Common myeloid progenitor, CD34-positive (primary cell): Measurements from ENCODE around the gene GDPD5.

Experiments used
- CTCF ChIA-PET: fragments of 350-600 bp; sonication (Branson Sonifier 250); formaldehyde crosslinking; loops from one replicate; lab custom pipeline; 2021; ENCODE audit warnings: antibody characterized with exemption; lab: Charles Lee
- POLR2A ChIA-PET: fragments of 350-600 bp; sonication (Branson Sonifier 250); formaldehyde crosslinking; loops from one replicate; lab custom pipeline; 2021; ENCODE audit warnings: antibody characterized with exemption; lab: Charles Lee
- DNase-seq, 3 donors: peaks; one replicate each; pipeline versions ENCODE4 v3.0.0 to v3.0.0-alpha.2; 2013
- H3K27ac ChIP-seq, 2 experiments: 1 replicate in 1 of 2; 2 replicates in 1 of 2; pipeline ENCODE4 v1.7.0; 2013; ENCODE audit warnings: inconsistent platforms in 2 of 2, low read length in 2 of 2, mild to moderate bottlenecking in 2 of 2, low read depth in 1 of 2, moderate library complexity in 1 of 2; ENCODE audit not compliant: severe bottlenecking in 2 of 2, insufficient read depth in 1 of 2, poor library complexity in 1 of 2
- H3K27me3 ChIP-seq, 5 experiments: replicated peaks in 2 of 5; 1 replicate in 3 of 5; 2 replicates in 2 of 5; pipeline versions ENCODE4 v1.6.1 to v1.7.0; 2013; ENCODE audit warnings: low read length in 4 of 5, mild to moderate bottlenecking in 2 of 5, moderate library complexity in 2 of 5, inconsistent platforms in 1 of 5; ENCODE audit not compliant: insufficient read depth in 5 of 5, control insufficient read depth in 4 of 5
- H3K36me3 ChIP-seq, 4 experiments: 1 replicate in 2 of 4; 2 replicates in 2 of 4; pipeline versions ENCODE4 v1.6.1 to v1.7.0; 2013; ENCODE audit warnings: low read length in 3 of 4, control low read depth in 1 of 4, mild to moderate bottlenecking in 1 of 4; ENCODE audit not compliant: control insufficient read depth in 4 of 4, insufficient read depth in 4 of 4
- H3K4me1 ChIP-seq, 4 experiments: 1 replicate in 3 of 4; 2 replicates in 1 of 4; pipeline versions ENCODE4 v1.6.1 to v1.7.1; 2013; ENCODE audit warnings: low read length in 3 of 4, mild to moderate bottlenecking in 3 of 4, control low read depth in 1 of 4, inconsistent platforms in 1 of 4, moderate library complexity in 1 of 4; ENCODE audit not compliant: control insufficient read depth in 4 of 4, insufficient read depth in 4 of 4; ENCODE audit errors: control extremely low read depth in 1 of 4
- H3K4me3 ChIP-seq, 7 experiments: 1 replicate in 4 of 7; 2 replicates in 3 of 7; pipeline versions ENCODE4 v1.5.1 to v1.7.0; 2013; ENCODE audit warnings: mild to moderate bottlenecking in 7 of 7, low read length in 6 of 7, moderate library complexity in 6 of 7, inconsistent platforms in 2 of 7, low read depth in 2 of 7, control low read depth in 1 of 7; ENCODE audit not compliant: insufficient read depth in 4 of 7, control insufficient read depth in 1 of 7; ENCODE audit errors: extremely low read depth in 1 of 7
- H3K9me3 ChIP-seq, 5 experiments: 1 replicate in 4 of 5; 2 replicates in 1 of 5; pipeline versions ENCODE4 v1.6.1 to v1.7.1; 2013; ENCODE audit warnings: low read length in 4 of 5, mild to moderate bottlenecking in 2 of 5, inconsistent platforms in 1 of 5, low read depth in 1 of 5, moderate library complexity in 1 of 5; ENCODE audit not compliant: control insufficient read depth in 4 of 5, insufficient read depth in 2 of 5; ENCODE audit errors: control extremely low read depth in 1 of 5
- WGBS: methylation state at CpG from one replicate; pipeline ENCODE4 v1.1.5; 2013; ENCODE audit not compliant: insufficient coverage; 5-methylcytosine and 5-hydroxymethylcytosine counted together

GDPD5 gene

DNA sequence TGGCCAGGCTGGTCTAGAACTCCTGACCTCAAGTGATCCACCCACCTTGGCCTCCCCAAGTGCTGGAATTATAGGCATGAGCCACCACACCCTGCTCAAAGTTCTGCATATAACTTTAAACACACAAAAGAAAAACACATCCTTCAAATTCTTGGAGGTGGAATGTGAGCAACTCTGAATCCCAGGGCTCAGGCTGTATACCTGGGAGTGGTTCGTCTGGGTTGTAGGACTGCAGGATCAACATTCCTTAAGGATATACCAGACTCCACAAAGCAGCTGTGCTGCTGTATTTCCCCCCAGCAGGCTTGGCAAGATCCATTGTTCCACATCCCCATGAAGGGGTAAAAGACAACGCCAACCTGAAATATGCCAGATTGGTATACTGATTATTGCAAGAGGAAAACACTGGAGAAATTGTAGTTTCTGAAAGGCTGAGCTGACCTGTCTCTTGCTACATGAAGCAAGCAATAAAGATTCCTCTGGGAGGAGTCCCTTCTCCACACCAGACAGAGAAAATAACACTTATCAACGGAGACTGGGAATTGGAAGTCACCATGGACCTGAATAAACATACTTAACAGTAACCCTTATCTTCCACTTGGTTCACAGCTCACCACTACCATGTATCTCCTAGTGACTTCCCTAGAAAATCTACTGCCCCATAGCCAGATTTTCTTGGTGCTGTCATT is 138.7 kb downstream of the GDPD5 start:
- Histone ChIP-seq H3K27me3 (no peaks in the 10 kb centered on the region), H3K36me3 (no peaks in the 10 kb centered on the region), H3K4me3 (no peak overlapping the region), H3K9me3 (no peaks in the 10 kb centered on the region), H3K27ac (no peak overlapping the region), H3K4me1 (peaks cover 5 to 29% (median 27%) of the 10 kb centered on the region in 4 experiments)
- WGBS, result 100% methylated on average over 2 of the region's 3 CpGs
- ChIA-PET POLR2A (no interaction called here), CTCF (interaction anchor here (1.1 to 20.1 kb wide), 14 partner anchors 10 to 146 kb away, joined by 3 to 455 read pairs (median 12); partner anchors contain the start of gene ARRB1)
- no peak for DNase-seq
